VCaP (cell line): ENCODE results near the gene GRIN3A.

ENCODE experiments used
- H3K27ac ChIP-seq: fragments of 450-650 bp; 2 replicates; pipeline ENCODE4 v1.5.1; 2017
- TF ChIP-seq, protein P1 (sequence below): fragments of 450-650 bp; conservative IDR thresholded peaks from 2 replicates; pipeline ENCODE4 v1.5.1; 2017; ENCODE audit warnings: mild to moderate bottlenecking, moderate library complexity

Gene GRIN3A

DNA sequence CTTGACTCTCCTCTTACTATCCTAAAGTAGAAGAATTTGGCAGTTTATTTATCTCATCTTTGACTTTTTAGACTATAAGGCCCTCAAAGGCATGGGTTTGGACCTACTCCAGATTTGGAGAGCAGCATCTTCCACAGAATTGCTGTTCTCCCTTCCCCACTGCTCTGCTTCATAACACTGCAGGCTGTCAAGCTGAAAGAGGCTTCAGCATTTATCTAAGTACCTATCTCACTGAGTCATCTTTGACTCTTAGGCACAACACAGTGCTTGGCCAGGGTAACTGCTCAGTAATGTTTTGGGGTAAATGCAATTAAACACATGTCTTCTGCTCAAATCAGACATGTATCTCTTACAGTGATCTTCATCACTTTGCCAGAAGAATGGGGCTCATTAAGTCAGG lies 60.6 kb downstream of the GRIN3A start:
- no peak overlapping the region for H3K27ac ChIP-seq
- TF ChIP-seq, protein P1, sequence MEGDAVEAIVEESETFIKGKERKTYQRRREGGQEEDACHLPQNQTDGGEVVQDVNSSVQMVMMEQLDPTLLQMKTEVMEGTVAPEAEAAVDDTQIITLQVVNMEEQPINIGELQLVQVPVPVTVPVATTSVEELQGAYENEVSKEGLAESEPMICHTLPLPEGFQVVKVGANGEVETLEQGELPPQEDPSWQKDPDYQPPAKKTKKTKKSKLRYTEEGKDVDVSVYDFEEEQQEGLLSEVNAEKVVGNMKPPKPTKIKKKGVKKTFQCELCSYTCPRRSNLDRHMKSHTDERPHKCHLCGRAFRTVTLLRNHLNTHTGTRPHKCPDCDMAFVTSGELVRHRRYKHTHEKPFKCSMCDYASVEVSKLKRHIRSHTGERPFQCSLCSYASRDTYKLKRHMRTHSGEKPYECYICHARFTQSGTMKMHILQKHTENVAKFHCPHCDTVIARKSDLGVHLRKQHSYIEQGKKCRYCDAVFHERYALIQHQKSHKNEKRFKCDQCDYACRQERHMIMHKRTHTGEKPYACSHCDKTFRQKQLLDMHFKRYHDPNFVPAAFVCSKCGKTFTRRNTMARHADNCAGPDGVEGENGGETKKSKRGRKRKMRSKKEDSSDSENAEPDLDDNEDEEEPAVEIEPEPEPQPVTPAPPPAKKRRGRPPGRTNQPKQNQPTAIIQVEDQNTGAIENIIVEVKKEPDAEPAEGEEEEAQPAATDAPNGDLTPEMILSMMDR, result no peak

GRCh38 chr9:101675341-101675740 lies 63.1 kb downstream of the GRIN3A start:
- H3K27ac ChIP-seq, result peak overlapping the region; percentile 78; the same call in 1 of the 2 replicates
- TF ChIP-seq, protein P1, result no peak

DNA sequence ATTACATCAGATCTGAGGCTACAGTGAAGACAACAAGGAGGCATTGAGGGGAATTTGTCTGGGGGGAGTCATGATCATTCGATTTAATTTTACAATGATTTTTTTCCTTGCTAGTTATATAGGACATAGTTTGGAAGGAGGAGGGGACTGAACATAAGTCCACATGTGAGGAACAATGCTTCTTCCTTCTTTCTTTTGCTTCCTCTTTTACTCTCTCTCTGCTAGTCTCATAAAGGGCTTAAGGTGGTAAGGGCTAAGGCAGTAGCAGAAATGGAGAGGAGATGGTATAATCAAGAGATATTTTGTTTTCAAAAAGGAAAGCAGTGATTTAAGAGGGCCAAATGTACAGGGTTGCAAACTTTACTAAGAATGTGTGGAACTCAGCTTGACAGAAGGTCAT lies 64.3 kb downstream of the GRIN3A start:
- TF ChIP-seq, protein P1, result no peak
- H3K27ac ChIP-seq, result peak overlapping the region; percentile 78

- H3K27ac ChIP-seq, result peak overlapping the region; percentile 78
- TF ChIP-seq, protein P1, result no peak
These were observed 64.8 kb downstream of the GRIN3A start for GRCh38 chr9:101673642-101674041.

- TF ChIP-seq, protein P1, result no peak
- H3K27ac ChIP-seq, result peak overlapping the region; percentile 78; the same call in 1 of the 2 replicates
These were observed 66.9 kb downstream of the GRIN3A start for GRCh38 chr9:101671567-101671966.

DNA sequence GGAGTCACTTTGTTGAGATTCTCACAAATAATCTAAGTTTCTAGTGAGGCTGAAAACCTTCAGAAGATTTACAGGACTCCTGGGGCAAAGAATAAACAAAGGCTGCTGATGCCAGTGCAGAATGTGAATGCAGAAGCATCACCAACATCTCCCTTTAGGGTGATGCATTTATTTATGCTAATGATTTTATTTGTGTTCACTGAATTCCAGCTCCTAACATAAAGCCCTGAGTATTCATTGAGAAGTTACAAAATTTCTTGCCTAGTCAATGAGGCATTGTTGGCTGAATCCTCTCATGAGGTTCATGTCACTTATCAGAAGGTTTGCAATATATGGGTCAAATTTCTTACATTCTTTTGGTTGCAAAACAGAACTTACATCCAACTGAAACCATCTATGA lies 70.0 kb downstream of the GRIN3A start:
- TF ChIP-seq, protein P1, result no peak
- H3K27ac ChIP-seq, result no peak overlapping the region

- TF ChIP-seq, protein P1, result no peak
- H3K27ac ChIP-seq, result peak overlapping the region; percentile 69
These were observed 74.0 kb downstream of the GRIN3A start for GRCh38 chr9:101664453-101664852.
